ENCODE data around the gene UCN. TPM values are rescaled to one million over a fixed set of nuclear protein-coding genes. Genes with fewer than 3 reads are reported as not detected.

Gene UCN
- polyA plus RNA-seq, 1 donor from 2014 or later: 9.0 TPM

- no peak overlapping the region for H2AFZ ChIP-seq (ENCODE audit: low read depth, low read length)
- TF ChIP-seq TAF1 (IDR thresholded peaks at IDR 0.05; ENCODE audit: low read depth) (no peak), POLR2AphosphoS5 (IDR thresholded peaks at IDR 0.05) (no peak), SMC3 (conservative IDR thresholded peaks at IDR 0.05; ENCODE audit: poor library complexity) (no peak), EZH2 (IDR thresholded peaks at IDR 0.05; ENCODE audit: borderline replicate concordance, insufficient read depth, low read length, poor library complexity, severe bottlenecking) (no peak), CTCF (IDR thresholded peaks at IDR 0.05; ENCODE audit: poor library complexity, severe bottlenecking) (no peak), MXI1 (conservative IDR thresholded peaks at IDR 0.05; ENCODE audit: poor library complexity, severe bottlenecking) (no peak), RAD21 (conservative IDR thresholded peaks at IDR 0.05) (no peak), EP300 (conservative IDR thresholded peaks at IDR 0.05; ENCODE audit: poor library complexity, severe bottlenecking) (no peak), REST (IDR thresholded peaks at IDR 0.05; ENCODE audit: borderline replicate concordance) (no peak)
- no peak overlapping the region for H3K4me3 ChIP-seq (ENCODE audit: low read length)
These were observed 3.9 kb upstream of the UCN start for GRCh38 chr2:27312152-27312551.

DNA sequence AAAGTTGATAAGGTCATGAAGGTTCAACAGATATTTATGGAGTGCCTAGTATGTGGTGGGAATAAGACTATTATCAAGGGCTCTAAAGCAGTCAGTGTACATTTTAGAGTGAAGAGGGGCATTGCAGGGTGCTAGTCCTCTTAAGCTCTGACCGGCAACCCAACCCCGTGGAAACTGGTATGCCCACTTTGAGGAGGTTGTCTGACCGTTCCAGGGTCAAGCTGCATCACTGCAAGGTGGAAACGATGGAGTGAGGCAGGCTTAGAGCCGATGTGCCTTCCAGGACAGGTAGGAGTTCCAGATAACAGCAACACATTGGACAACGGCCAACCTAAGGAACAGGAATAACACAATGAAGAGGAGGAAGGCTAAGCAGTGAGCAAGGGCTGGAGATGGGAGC lies 1.4 kb upstream of the UCN start:
- H3K36me3 ChIP-seq (ENCODE audit: insufficient read depth, low read length): no peaks in the 10 kb centered on the region
- H3K79me2 ChIP-seq (replicated peaks; ENCODE audit: insufficient read depth, low read length): no peaks in the 10 kb centered on the region
- H3K4me3 ChIP-seq (ENCODE audit: low read length): no peak overlapping the region
- no peak overlapping the region for H3K4me2 ChIP-seq (ENCODE audit: low read length)
- no peak overlapping the region for H3K9ac ChIP-seq (ENCODE audit: low read length)
- TF ChIP-seq MXI1 (conservative IDR thresholded peaks at IDR 0.05; ENCODE audit: poor library complexity, severe bottlenecking) (no peak), SMC3 (conservative IDR thresholded peaks at IDR 0.05; ENCODE audit: poor library complexity) (no peak), REST (IDR thresholded peaks at IDR 0.05; ENCODE audit: borderline replicate concordance) (no peak), RAD21 (conservative IDR thresholded peaks at IDR 0.05) (no peak), EZH2 (IDR thresholded peaks at IDR 0.05; ENCODE audit: borderline replicate concordance, insufficient read depth, low read length, poor library complexity, severe bottlenecking) (no peak), TAF1 (IDR thresholded peaks at IDR 0.05; ENCODE audit: low read depth) (no peak), POLR2AphosphoS5 (IDR thresholded peaks at IDR 0.05) (no peak), CTCF (IDR thresholded peaks at IDR 0.05; ENCODE audit: poor library complexity, severe bottlenecking) (no peak), EP300 (conservative IDR thresholded peaks at IDR 0.05; ENCODE audit: poor library complexity, severe bottlenecking) (no peak)
- no peaks in the 10 kb centered on the region for H3K9me3 ChIP-seq (ENCODE audit: low read length)
- no peaks in the 10 kb centered on the region for H3K9me2 ChIP-seq (ENCODE audit: insufficient read depth, low read length)
- no peaks in the 10 kb centered on the region for H3F3A ChIP-seq (ENCODE audit: insufficient read depth, low read length, poor library complexity, severe bottlenecking)
- H2AFZ ChIP-seq (ENCODE audit: low read depth, low read length): no peak overlapping the region
- no peak overlapping the region for H3K27ac ChIP-seq (ENCODE audit: low read length)
- no peaks in the 10 kb centered on the region for H4K20me1 ChIP-seq (ENCODE audit: insufficient read depth)
- peaks cover 44% of the 10 kb centered on the region for H3K27me3 ChIP-seq (ENCODE audit: insufficient read depth, low read depth, low read length)

More at GRCh38 chr2:27312152-27312551, 3.9 kb upstream of the UCN start:
- no peak overlapping the region for H3K9ac ChIP-seq (ENCODE audit: low read length)
- no peak overlapping the region for H3K27ac ChIP-seq (ENCODE audit: low read length)
- no peaks in the 10 kb centered on the region for H3F3A ChIP-seq (ENCODE audit: insufficient read depth, low read length, poor library complexity, severe bottlenecking)
- H3K4me2 ChIP-seq (ENCODE audit: low read length): no peak overlapping the region
- H3K9me3 ChIP-seq (ENCODE audit: low read length): no peaks in the 10 kb centered on the region
- H4K20me1 ChIP-seq (ENCODE audit: insufficient read depth): no peaks in the 10 kb centered on the region
- H3K36me3 ChIP-seq (ENCODE audit: insufficient read depth, low read length): no peaks in the 10 kb centered on the region
- no peaks in the 10 kb centered on the region for H3K9me2 ChIP-seq (ENCODE audit: insufficient read depth, low read length)
- peaks cover 19% of the 10 kb centered on the region for H3K27me3 ChIP-seq (ENCODE audit: insufficient read depth, low read depth, low read length)
- no peaks in the 10 kb centered on the region for H3K79me2 ChIP-seq (replicated peaks; ENCODE audit: insufficient read depth, low read length)
